NCI-H82 treated with DMSO at 0.1 percent for 48 hours (cell line): ENCODE results near the gene RGMA.

ENCODE experiments used
- DNase-seq: peaks from one replicate; lab custom pipeline; 2025; ENCODE audit not compliant: unreplicated experiment; lab: John Stamatoyannopoulos, UW

RGMA gene

DNA sequence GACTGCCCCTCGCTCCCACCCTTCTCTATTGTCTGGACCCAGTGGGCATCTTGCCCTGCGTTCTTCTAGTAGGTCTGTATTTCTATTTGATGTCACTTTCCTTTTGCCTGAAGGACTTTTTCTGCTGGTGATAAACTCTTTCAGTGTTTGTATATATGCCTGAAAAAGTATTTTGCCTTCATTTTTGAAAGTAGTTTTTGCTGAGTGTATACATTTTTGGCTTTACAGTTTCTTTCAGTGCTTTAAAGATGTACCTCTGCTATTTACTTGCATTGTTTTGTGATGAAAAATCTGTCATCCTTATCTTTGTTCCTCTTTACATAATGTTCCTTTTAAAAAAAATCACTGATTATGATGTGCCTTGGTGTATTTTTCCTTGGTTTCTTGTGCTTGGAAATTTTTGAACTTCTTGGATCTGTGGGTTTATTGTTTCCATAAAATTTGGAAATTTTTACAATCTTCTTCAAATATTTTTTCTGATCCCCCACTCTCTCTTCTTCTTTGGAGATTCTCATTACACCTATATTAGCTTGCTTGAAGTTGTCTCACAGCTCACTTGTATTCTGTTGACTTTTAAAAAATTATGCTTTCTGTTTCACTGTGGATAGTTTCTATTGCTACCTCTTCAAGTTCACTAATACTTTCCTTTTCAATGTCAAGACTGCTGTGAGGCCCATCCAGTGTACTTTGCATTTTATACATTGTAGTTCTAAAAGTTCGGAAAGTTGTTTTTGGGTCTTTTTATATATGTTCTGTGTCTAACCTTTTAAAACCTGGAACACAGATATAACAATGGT lies 67.8 kb downstream of the RGMA start:
- DNase-seq, result no peak

DNA sequence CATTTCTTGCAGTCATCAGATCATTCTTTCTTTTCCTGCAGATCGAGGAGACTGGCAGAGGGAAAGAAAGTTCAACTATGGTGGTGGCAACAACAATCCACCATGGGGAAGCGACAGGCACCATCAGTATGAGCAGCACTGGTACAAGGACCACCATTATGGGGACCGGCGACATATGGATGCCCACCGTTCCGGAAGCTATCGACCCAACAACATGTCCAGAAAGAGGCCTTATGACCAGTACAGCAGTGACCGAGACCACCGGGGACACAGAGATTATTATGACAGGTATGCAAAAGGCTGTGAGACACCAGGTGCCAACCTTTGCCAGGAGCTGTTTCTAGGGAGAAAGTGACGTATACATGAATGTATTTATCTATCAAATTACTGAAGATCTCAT lies 69.0 kb downstream of the RGMA start:
- no peak for DNase-seq

GRCh38 chr15:93019090-93019489 lies 69.9 kb downstream of the RGMA start:
- no peak for DNase-seq

- DNase-seq, result no peak
Measured at GRCh38 chr15:93018574-93018973, 70.4 kb downstream of the RGMA start.

- DNase-seq, result no peak
Measured at GRCh38 chr15:93017526-93017925, 71.5 kb downstream of the RGMA start.

GRCh38 chr15:93012786-93013185 lies 76.2 kb downstream of the RGMA start:
- no peak for DNase-seq

GRCh38 chr15:93007994-93008393 lies 81.0 kb downstream of the RGMA start:
- no peak for DNase-seq

DNA sequence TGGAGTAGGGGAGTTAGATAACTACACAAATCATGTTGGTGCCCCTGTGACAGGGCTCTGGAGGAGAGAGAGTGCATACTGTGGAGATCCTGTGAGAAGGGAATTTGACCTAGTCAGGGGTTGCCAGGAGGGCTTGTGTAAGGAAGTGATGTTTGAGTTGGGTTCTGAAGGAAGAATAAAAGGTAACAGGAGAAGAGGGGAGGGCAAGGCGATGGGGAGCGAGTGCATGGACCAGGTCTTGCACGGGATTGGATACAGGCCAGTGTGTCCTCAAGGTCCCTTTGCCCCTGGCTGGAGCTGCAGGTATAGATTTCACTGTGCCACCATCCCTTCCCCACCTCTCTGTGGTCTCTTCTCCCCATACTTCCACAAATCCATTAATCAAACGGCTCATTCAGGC lies 83.9 kb downstream of the RGMA start:
- DNase-seq, result no peak

DNA sequence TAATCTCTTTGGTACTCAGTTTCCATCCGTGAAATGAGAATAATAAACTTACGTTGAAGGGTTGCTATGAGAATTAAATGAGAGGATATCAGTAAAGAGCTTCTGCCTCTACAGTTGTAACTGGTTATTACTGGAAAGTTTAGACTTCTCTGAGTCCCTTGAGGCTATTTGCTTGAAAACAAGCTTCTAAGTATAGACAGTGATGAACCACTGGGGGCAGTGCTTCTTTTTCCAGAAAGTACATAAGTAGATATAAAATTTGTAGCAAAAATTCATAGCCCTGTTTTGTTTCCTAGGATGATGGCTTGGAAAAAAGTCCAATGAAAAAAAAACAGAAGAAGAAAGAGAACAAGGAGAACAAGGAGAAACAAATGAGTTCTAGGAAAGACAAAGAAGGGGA lies 87.1 kb downstream of the RGMA start:
- no peak for DNase-seq

DNA sequence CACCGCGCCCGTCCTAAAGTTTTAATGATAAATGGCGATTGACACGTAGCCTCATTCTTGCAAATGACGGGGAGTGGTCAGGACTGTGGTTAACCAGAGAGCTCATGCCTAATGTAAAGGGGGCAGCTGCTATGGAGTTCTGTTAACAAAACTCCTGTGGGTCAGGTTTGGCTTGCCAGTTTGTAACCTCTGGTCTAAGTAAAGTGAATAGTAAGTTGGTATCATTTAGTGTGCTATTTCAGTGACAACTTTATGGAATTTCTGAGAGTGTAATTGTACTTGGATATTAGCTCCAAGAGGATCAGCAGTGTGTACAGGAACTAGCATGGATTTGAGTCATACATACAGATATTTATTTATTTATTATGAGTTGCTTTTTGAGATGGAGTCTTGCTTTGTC lies 87.9 kb downstream of the RGMA start:
- DNase-seq, result no peak

DNA sequence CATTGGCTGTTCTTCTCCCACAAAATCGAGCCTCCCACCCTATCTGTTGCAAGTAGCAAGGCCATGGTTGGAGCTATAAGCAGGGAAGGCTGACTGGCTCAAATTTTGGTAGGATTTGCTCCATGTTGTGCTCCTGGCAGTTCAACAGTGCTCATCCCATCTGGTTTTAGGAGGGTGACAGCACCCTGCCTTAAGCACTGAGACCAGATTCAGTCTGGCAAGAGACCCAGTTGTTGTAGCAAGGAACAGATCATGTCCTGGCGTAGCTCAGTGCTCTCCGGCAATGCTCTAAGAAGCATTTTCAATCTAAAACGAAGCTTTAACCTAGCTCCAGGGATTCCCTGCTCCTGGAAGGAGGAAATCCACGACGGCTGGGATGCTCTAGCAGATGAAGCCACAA lies 91.2 kb downstream of the RGMA start:
- no peak for DNase-seq

DNA sequence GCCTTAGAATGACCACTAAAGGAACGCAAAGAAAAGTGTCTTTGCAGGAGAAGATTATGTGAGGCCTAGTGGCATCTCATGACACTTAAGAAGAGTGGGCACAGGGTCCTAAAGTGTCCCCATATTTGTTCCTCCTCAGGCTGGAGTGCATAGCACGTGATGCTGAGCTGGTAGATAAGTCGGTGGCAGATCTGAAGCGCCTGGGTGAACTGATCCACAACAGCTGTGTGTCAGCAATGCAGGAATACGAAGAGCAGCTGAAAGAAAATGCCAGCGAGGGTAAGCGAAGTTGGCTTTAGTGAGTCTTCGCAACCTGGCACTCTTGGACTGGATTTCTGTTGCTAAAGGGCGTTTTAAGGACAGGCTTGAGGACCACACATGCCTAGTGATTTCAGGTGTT lies 96.3 kb downstream of the RGMA start:
- no peak for DNase-seq

DNA sequence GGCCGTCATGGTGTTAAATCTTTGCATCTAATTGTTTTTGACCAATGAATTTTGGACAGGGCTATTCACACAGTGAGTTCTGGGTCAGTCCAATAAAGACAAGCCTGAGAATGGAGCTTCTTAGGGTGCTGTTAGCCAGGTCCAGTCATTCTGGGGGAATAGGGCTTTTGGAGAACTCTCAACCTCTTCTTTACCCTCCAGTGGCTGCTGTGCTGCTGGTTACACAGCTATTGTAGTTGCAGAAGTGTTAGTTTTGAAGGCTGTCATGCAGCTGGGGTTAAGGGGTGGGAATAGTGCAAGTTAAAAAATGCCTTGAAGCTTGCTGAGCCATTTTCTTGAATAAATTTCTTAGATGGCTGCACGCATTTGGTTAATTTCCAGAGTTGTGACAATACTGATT lies 99.0 kb downstream of the RGMA start:
- DNase-seq, result no peak

DNA sequence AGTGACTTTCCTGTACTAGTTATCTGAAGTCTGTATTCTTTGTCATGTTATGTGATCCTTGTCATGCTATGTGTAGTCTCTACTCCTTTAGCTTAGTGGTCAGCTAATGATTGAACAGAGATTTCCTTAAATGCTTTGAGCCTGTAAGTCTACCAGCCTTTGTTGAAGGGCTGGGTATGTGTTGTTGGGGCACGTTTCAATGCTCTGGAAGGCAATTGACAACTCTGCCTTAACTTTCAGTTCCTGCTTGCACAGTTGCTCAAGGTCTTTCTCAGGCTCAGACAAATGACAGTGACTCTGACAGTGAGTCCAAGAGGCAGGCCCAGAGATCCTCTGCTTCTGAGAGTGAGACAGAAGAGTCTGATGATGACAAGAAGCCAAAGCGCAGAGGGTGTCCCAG lies 99.5 kb downstream of the RGMA start:
- DNase-seq, result no peak
